ENCODE measurements around the gene VWA5B2. TPM values are rescaled to one million over a fixed set of nuclear protein-coding genes. Genes with fewer than 3 reads are reported as not detected.
"Not testable (repeated sequence)": the region's sequence is repeated elsewhere in the genome, so short reads cannot be mapped to it uniquely, and the experiment has no call there.

VWA5B2 gene
- total RNA-seq, 2 experiments from 2014 or later = not detected

- no peak for DNase-seq
- CTCF ChIA-PET = no interaction called here
- Mint-ChIP-seq H3K27ac (no peak overlapping the region), H3K9me3 (peaks cover 3% of the 10 kb centered on the region), H3K4me1 (ENCODE audit: low read depth) (peaks cover 18% of the 10 kb centered on the region), H3K36me3 (ENCODE audit: low read depth) (peaks cover 8% of the 10 kb centered on the region), H3K4me3 (peak overlapping the region; percentile 58), H3K27me3 (ENCODE audit: low read depth) (peaks cover 37% of the 10 kb centered on the region)
- intact Hi-C loops (cut with micrococcal nuclease) = loop anchor here (5.0 kb wide), 1 partner anchor 35 kb away; the partner anchor contains the start of gene VWA5B2
Measured at GRCh38 chr3:184262764-184263179, 33.4 kb downstream of the VWA5B2 start.

GRCh38 chr3:184267249-184267648 is 37.9 kb downstream of the VWA5B2 start:
- H3K9me3 Mint-ChIP-seq; DNase-seq; H3K27ac Mint-ChIP-seq; H3K36me3 Mint-ChIP-seq (ENCODE audit: low read depth); intact Hi-C loops (cut with micrococcal nuclease); H3K4me3 Mint-ChIP-seq; H3K4me1 Mint-ChIP-seq (ENCODE audit: low read depth): not testable (repeated sequence)
- CTCF ChIA-PET = interaction anchor here (3.2 kb wide), 1 partner anchor 40 kb away, joined by 10 read pairs; no protein-coding TSS in a partner anchor
- H3K27me3 Mint-ChIP-seq (ENCODE audit: low read depth) = peaks cover 27% of the 10 kb centered on the region

GRCh38 chr3:184272269-184272668 is 42.9 kb downstream of the VWA5B2 start:
- Mint-ChIP-seq H3K9me3 (peaks cover under 1% of the 10 kb centered on the region), H3K27ac (no peak overlapping the region)

GRCh38 chr3:184275381-184275701 is 46.0 kb downstream of the VWA5B2 start:
- Mint-ChIP-seq H3K27ac (no peak overlapping the region), H3K27me3 (ENCODE audit: low read depth) (peaks cover 44% of the 10 kb centered on the region), H3K9me3 (no peaks in the 10 kb centered on the region), H3K36me3 (ENCODE audit: low read depth) (no peaks in the 10 kb centered on the region), H3K4me3 (no peak overlapping the region), H3K4me1 (ENCODE audit: low read depth) (peaks cover 4% of the 10 kb centered on the region)
- DNase-seq = no peak
- intact Hi-C loops (cut with micrococcal nuclease) = no loop called here
- CTCF ChIA-PET = no interaction called here

More at GRCh38 chr3:184272269-184272668, 42.9 kb downstream of the VWA5B2 start:
- DNase-seq = no peak
- intact Hi-C loops (cut with micrococcal nuclease) = no loop called here
- H3K4me1 Mint-ChIP-seq (ENCODE audit: low read depth) = peaks cover 4% of the 10 kb centered on the region
- no peak overlapping the region for H3K4me3 Mint-ChIP-seq
- peaks cover 34% of the 10 kb centered on the region for H3K27me3 Mint-ChIP-seq (ENCODE audit: low read depth)
- H3K36me3 Mint-ChIP-seq (ENCODE audit: low read depth) = no peaks in the 10 kb centered on the region
- CTCF ChIA-PET = interaction anchor here (0.6 kb wide), 1 partner anchor 285 kb away, joined by 3 read pairs; no protein-coding TSS in a partner anchor

- no peaks in the 10 kb centered on the region for H3K9me3 Mint-ChIP-seq
- H3K4me3 Mint-ChIP-seq = no peak within 1 kb of the TSS
- no peaks in the 10 kb centered on the region for H3K36me3 Mint-ChIP-seq (ENCODE audit: low read depth)
- CTCF ChIA-PET = no interaction called here
- H3K27ac Mint-ChIP-seq = no peak within 1 kb of the TSS
- peaks cover 4% of the 10 kb centered on the region for H3K4me1 Mint-ChIP-seq (ENCODE audit: low read depth)
- intact Hi-C loops (cut with micrococcal nuclease) = no loop called here
- no peak for DNase-seq
- H3K27me3 Mint-ChIP-seq (ENCODE audit: low read depth) = peaks cover 43% of the 10 kb centered on the region
Measured at GRCh38 chr3:184275961-184276910, 46.9 kb downstream of the VWA5B2 start, which contains the start of gene ECE2. Gene ECE2, plus strand, starts transcription at chr3:184276022. Its CDS starts 132 bp downstream, at chr3:184276154.

- CTCF ChIA-PET = no interaction called here
- DNase-seq = no peak
- no peak overlapping the region for H3K27ac Mint-ChIP-seq
- no peaks in the 10 kb centered on the region for H3K9me3 Mint-ChIP-seq
- H3K27me3 Mint-ChIP-seq (ENCODE audit: low read depth) = peaks cover 36% of the 10 kb centered on the region
- intact Hi-C loops (cut with micrococcal nuclease) = no loop called here
- no peaks in the 10 kb centered on the region for H3K36me3 Mint-ChIP-seq (ENCODE audit: low read depth)
- H3K4me3 Mint-ChIP-seq = no peak overlapping the region
- peaks cover 4% of the 10 kb centered on the region for H3K4me1 Mint-ChIP-seq (ENCODE audit: low read depth)
Measured at GRCh38 chr3:184277366-184277765, 48.0 kb downstream of the VWA5B2 start.

GRCh38 chr3:184282941-184283340 is 53.6 kb downstream of the VWA5B2 start:
- Mint-ChIP-seq H3K9me3 (no peaks in the 10 kb centered on the region), H3K36me3 (ENCODE audit: low read depth) (no peaks in the 10 kb centered on the region), H3K4me3 (no peak overlapping the region), H3K4me1 (ENCODE audit: low read depth) (no peaks in the 10 kb centered on the region), H3K27me3 (ENCODE audit: low read depth) (peaks cover 10% of the 10 kb centered on the region), H3K27ac (no peak overlapping the region)
- CTCF ChIA-PET = interaction anchor here (0.6 kb wide), 1 partner anchor 36 kb away, joined by 3 read pairs; no protein-coding TSS in a partner anchor
- DNase-seq = no peak
- intact Hi-C loops (cut with micrococcal nuclease) = no loop called here

- CTCF ChIA-PET = interaction anchor here (2.5 to 4.0 kb wide), 2 partner anchors 54 to 56 kb away, joined by 9 to 25 read pairs; partner anchors contain the start of gene VWA5B2
- intact Hi-C loops (cut with micrococcal nuclease) = no loop called here
Measured at GRCh38 chr3:184283681-184284080, 54.3 kb downstream of the VWA5B2 start.

GRCh38 chr3:184284696-184285095 is 55.3 kb downstream of the VWA5B2 start:
- DNase-seq = peak; percentile 55
- intact Hi-C loops (cut with micrococcal nuclease) = no loop called here
- Mint-ChIP-seq H3K27ac (no peak overlapping the region), H3K9me3 (no peaks in the 10 kb centered on the region), H3K4me1 (ENCODE audit: low read depth) (no peaks in the 10 kb centered on the region), H3K4me3 (no peak overlapping the region), H3K27me3 (ENCODE audit: low read depth) (peaks cover 4% of the 10 kb centered on the region), H3K36me3 (ENCODE audit: low read depth) (no peaks in the 10 kb centered on the region)
- CTCF ChIA-PET = interaction anchor here (2.5 to 4.0 kb wide), 2 partner anchors 55 to 58 kb away, joined by 9 to 25 read pairs; partner anchors contain the start of gene VWA5B2

More at GRCh38 chr3:184283681-184284080, 54.3 kb downstream of the VWA5B2 start:
- DNase-seq = no peak
- no peaks in the 10 kb centered on the region for H3K36me3 Mint-ChIP-seq (ENCODE audit: low read depth)
- H3K4me1 Mint-ChIP-seq (ENCODE audit: low read depth) = no peaks in the 10 kb centered on the region
- H3K9me3 Mint-ChIP-seq = no peaks in the 10 kb centered on the region
- no peak overlapping the region for H3K4me3 Mint-ChIP-seq
- no peak overlapping the region for H3K27ac Mint-ChIP-seq
- H3K27me3 Mint-ChIP-seq (ENCODE audit: low read depth) = peaks cover 5% of the 10 kb centered on the region

GRCh38 chr3:184289426-184289938 is 60.1 kb downstream of the VWA5B2 start:
- Mint-ChIP-seq H3K36me3 (ENCODE audit: low read depth) (no peaks in the 10 kb centered on the region), H3K27ac (no peak overlapping the region), H3K4me3 (no peak overlapping the region), H3K9me3 (no peaks in the 10 kb centered on the region), H3K4me1 (ENCODE audit: low read depth) (no peaks in the 10 kb centered on the region), H3K27me3 (ENCODE audit: low read depth) (peaks cover 4% of the 10 kb centered on the region)
- peak; percentile 79 for DNase-seq
- CTCF ChIA-PET = interaction anchor here (0.5 to 4.9 kb wide), 11 partner anchors 9 to 466 kb away, joined by 3 to 34 read pairs (median 3); partner anchors contain the start of gene EEF1AKMT4
- intact Hi-C loops (cut with micrococcal nuclease) = loop anchor here (1.0 to 2.0 kb wide), 5 partner anchors 39 to 394 kb away; no protein-coding TSS in a partner anchor

- Mint-ChIP-seq H3K27me3 (ENCODE audit: low read depth) (peaks cover 4% of the 10 kb centered on the region), H3K4me3 (no peak overlapping the region), H3K27ac (no peak overlapping the region), H3K9me3 (no peaks in the 10 kb centered on the region), H3K4me1 (ENCODE audit: low read depth) (no peaks in the 10 kb centered on the region), H3K36me3 (ENCODE audit: low read depth) (no peaks in the 10 kb centered on the region)
- DNase-seq = no peak
- intact Hi-C loops (cut with micrococcal nuclease) = no loop called here
- CTCF ChIA-PET = interaction anchor here (1.1 to 4.9 kb wide), 2 partner anchors 63 to 467 kb away, joined by 3 to 34 read pairs; no protein-coding TSS in a partner anchor
Measured at GRCh38 chr3:184290331-184290730, 60.9 kb downstream of the VWA5B2 start.

- intact Hi-C loops (cut with micrococcal nuclease) = no loop called here
- CTCF ChIA-PET = interaction anchor here (1.2 to 4.9 kb wide), 2 partner anchors 41 to 64 kb away, joined by 3 to 34 read pairs; partner anchors contain the start of gene EEF1AKMT4
- no peak for DNase-seq
- Mint-ChIP-seq H3K9me3 (no peaks in the 10 kb centered on the region), H3K27ac (no peak overlapping the region), H3K4me3 (no peak overlapping the region), H3K27me3 (ENCODE audit: low read depth) (peaks cover under 1% of the 10 kb centered on the region), H3K4me1 (ENCODE audit: low read depth) (no peaks in the 10 kb centered on the region), H3K36me3 (ENCODE audit: low read depth) (no peaks in the 10 kb centered on the region)
Measured at GRCh38 chr3:184291044-184291737, 61.8 kb downstream of the VWA5B2 start.
